Islet precursor cell (in vitro differentiated cells): ENCODE data around the gene SLC18A2.

ENCODE experiments used
- DNase-seq: peaks from one replicate; pipeline ENCODE4 v3.0.0-alpha.2; 2018

SLC18A2 gene

GRCh38 chr10:117239051-117239450, 1.9 kb upstream of the SLC18A2 start:
- no peak for DNase-seq

DNA sequence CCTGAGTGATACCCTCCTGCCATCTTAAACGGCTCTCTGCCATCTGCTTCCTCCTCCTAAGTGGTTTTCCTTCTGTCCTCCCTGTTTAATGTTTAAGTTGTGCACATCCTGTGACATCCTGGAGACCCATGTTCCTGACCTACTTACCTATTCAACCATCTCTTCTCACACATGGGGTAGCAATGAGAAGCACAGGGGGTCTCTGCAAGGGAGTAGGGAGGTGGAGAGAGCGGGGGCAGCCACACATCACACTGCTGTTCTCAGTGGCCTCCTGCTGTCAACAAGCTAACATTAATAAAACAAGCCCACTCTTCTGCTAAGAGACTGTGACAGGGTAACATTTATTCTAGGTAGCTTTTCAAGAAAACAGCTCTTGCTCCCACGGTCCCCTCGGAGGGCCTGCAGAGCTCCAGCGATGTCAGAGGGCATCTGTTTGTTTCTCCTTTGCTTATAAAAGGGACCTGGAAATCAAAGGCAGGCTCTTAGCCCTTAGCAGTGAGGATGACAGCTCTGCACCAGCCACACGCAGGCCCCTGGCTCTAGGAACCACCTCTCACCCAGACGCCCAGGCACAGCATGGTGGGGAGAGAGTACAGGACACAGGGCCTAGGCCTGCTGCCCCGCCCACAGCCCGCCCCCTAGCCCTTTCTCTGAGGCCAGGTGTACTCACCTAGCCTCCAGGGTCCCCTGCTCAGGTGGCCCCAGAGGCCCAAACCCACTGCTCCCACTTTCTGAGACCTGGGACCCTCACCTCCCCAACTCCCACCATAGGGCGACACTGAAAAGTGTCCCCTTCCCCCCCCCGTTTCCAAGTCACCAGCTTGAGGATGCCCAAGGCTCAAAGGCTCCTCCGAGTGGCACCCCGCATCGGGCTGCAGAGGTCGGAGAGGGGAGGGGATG, 943 bp upstream of the SLC18A2 start:
- DNase-seq: no peak

DNA sequence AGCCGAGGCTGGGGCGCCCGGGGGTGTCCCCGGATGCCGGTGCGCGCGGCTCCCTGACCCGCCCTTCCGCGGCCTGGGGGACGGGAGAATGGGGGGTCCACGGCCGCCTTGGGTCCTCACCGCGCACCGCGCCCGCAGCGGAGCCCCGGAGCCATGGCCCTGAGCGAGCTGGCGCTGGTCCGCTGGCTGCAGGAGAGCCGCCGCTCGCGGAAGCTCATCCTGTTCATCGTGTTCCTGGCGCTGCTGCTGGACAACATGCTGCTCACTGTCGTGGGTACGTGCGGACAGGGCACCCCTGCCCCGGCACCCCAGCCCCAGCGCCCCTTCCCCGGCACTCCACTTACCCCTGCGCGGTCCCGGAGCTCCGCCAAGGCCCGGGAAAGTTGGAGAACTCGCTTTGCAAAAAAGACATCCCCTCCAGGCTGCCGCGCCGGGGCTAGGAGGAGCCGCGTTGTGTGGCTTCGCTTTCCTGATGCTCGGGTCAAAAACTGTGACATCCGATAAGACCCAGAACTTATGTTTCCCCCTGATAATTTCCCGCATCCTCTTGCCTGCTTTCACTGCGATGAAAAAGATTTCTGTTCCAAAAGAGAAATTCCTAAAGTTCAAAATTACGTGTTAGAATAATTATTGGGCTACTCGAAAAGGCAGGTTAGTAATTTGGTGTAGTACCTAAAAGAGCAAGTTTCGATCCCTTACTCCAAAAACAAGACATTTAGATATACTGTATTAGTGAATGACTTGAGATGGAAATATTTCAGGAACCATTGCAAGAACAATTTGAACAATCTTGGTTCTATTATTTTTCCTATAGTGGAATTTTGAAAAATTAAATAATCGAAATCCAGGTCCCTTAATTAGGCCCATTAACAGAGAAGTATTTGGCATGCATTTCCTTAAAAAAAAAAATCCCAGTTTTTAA, 888 bp downstream of the SLC18A2 start:
- DNase-seq: peak; percentile 69

- no peak for DNase-seq
These were observed 1.5 kb downstream of the SLC18A2 start for GRCh38 chr10:117242463-117242832.

GRCh38 chr10:117246997-117247671, 6.2 kb downstream of the SLC18A2 start:
- DNase-seq: no peak

GRCh38 chr10:117248750-117249465, 8.0 kb downstream of the SLC18A2 start:
- DNase-seq: no peak

DNA sequence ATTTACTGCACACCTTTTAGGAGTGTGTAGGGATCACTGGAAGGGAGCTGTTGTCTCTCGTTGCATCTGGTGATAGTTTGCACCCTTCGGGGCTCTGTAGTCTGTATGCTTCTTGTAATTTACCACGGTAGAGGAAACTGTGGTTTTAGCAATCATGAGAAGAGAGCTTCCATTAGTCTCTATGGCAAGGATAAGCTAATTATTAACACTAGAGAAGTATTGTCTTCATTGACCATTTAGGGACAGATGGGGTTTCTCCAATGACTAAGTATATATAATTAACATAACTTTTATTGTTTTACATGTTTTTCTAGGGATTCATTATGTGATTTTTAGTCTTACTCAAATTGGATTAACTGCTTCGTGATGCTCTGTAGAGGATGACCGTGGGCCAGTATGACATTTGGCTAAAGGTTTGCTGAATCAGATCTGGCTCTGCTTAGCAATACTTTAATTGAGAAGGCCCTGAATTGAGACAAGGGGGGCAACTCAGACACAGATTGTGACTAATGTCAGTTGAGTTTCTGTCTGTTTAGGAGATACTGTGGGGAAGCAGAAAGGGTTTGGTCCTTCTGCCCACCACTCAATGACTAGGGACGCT, 8.7 kb downstream of the SLC18A2 start:
- DNase-seq: no peak

- no peak for DNase-seq
These were observed 9.5 kb downstream of the SLC18A2 start for GRCh38 chr10:117250411-117250810.

DNA sequence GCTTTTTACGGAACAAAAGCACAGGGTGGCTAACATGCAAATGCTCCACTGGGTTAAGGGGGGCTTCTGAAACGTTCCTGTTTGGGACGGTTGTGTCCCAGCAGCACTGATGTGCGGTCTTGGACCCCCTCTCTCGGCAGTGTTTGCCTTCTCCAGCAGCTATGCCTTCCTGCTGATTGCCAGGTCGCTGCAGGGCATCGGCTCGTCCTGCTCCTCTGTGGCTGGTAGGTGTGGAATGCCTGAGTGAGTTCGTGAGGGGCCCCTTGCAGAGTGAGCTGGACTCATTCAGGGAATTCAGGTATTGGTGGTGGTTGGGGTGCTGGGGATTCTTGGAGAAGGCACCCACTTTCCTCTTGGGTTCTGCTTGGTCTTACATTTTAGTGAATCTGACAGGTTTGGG, 13.0 kb downstream of the SLC18A2 start:
- DNase-seq: peak; percentile 50

DNA sequence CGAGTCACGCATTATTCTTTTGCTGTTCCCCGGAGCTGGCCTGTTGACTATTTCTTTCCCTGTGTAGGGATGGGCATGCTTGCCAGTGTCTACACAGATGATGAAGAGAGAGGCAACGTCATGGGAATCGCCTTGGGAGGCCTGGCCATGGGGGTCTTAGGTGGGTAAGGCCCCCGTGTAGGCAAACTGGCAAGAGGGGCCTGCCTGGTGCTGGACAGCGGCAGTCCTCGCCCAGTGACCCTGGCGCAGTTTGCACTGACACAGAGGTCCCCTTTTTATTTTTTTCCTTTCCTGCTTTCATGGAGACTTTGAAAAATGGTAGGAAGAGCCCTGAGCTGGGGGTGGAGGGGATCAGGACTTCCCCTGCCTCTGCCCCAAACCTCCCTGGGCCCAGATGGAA, 13.4 kb downstream of the SLC18A2 start:
- peak; percentile 41 for DNase-seq

- peak; percentile 32 for DNase-seq
These were observed 14.1 kb downstream of the SLC18A2 start for GRCh38 chr10:117254774-117255735.

DNA sequence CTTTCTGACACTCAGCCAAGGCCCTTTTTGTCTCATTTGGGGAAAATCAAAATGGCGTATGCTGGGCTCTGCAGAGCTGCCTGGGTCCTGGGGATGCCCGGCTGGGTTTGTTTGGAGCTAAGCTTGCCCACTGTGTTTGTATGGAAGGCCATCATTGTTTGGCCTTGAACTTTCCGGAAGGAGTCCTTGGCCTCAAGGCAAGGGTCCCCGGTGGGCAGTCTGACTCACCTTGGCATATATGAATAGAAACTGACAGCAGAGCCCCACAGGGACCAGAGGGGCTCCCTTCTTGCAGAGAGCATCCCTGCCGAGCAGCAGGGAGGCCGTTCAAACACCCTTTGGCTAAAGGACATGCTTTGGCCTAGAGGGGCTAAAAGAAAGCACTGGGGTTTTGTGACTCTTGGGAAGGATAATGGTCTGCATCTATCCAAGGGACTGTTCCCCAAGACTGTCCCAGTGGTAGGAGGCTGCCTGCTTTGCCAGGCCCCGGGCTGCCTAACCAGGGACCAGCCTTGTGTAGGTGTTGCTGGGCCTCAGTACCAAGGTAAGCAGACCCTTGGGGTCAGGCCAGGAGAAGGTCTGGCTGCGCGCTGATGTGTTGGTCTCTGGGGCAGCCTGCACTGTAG, 15.0 kb downstream of the SLC18A2 start:
- peak; percentile 29 for DNase-seq

DNA sequence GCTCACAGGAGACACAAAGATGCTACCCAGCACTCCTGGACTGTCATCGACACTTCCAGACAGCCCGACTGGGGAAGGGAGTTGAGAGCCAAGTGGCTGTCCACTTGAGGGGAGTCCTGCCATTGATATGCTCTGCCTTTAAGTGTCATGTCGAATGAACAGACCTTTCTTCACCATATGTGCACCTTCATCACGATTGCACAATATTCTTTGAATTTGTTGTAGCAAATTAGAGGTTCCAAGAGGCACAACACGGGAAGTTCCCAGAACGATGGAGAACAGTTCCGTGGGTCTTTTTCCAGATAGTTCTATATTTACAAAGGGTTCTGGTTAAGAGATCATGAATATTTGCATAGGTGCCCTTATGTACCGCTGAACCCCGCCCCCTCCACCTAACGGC, 16.0 kb downstream of the SLC18A2 start:
- DNase-seq: no peak

DNA sequence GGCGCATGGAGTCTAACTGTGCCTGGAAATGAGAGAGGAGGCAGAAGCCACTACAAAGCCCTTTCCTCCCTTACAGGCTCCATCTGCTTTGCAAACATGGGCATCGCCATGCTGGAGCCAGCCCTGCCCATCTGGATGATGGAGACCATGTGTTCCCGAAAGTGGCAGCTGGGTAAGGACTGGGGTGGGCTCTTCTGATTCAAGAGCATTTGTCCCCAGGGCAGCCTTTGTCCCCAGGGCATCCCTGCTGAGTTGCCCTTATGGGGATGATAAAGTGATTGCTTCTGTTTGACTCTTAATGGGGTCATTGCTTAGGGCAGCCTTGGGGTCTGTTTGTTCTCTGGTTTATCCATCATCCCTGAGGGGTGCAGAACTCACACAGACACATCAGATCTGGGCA, 16.8 kb downstream of the SLC18A2 start:
- no peak for DNase-seq

- DNase-seq: no peak
These were observed 18.4 kb downstream of the SLC18A2 start for GRCh38 chr10:117259279-117259678.

DNA sequence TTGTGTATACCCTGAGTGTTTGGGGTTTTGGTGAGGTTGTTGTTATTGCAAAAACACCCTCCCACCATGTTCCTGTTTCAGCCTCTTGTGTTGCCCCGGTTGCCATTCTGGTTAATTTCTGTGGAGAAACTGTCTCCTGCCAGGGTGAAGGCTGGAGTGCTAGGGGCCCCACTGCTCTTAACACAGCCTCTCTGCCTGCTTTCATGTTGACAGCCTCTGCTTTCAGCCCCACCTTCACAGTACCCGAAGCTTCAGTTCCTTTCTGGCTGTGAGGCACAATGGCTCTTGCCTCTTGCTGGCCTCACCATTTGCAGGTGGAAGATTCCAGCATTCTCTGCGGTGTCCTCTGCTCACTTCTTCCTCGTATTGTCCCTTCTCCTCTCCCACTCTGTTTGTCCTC, 19.2 kb downstream of the SLC18A2 start:
- DNase-seq: peak; percentile 41

DNA sequence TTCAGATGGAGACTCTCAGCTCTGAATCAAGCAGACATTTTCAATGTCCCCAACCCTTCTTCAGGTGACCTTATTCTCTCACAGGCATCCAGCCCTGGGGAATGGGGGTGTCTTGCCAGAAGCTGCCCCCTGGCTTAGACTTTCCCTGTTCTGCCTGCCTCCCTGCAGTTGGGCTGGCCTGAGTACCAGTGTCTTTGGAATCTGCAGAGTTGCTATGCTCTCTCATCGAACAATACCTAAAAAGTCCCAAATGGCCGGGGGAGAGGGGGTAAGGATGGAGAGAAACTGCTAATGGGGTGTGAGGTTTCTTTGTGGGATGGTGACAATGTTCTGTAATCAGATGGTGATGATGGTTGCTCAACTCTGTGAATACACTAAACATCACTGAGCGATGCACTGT, 20.6 kb downstream of the SLC18A2 start:
- no peak for DNase-seq

GRCh38 chr10:117262291-117262902, 21.5 kb downstream of the SLC18A2 start:
- no peak for DNase-seq

DNA sequence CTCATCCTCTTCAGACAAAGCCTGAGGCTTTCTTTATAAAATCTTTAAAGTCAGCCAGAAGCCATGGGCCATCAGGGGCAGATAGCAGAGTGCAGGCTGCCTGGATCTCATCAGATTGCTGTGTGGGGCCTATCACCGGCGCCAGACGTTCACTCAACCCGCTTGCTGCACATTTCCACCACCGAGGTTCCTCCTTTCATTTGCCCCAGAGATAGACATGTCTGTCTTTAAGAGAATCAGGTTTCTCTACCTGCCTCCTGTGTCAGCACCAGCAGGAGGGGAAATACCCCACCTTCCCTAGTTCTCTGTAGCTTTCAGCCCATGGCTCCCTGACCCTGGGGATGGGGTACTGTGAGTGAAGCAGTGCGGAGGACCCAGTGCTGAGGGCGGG, 22.0 kb downstream of the SLC18A2 start:
- no peak for DNase-seq

DNA sequence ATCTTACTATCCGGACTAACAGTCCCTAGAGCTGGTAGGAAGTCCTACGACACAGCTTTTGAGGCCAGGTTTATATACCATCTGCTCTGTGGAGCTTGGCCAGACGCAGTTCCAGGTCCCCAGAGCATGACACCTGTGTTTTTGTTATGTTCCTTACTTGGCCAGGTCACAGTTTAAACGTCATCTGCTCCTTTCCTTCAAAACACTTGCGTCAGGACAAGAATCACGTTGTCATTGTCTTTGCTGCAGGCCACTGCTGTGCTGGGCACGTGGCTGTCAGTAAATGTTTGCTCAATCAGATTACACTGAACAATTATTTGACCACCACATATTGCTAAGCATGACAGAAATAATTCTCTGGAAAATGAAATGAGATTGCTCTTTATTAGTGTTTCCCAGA, 23.9 kb downstream of the SLC18A2 start:
- DNase-seq: no peak
